ENCODE data around the gene PKIG.

PKIG gene

DNA sequence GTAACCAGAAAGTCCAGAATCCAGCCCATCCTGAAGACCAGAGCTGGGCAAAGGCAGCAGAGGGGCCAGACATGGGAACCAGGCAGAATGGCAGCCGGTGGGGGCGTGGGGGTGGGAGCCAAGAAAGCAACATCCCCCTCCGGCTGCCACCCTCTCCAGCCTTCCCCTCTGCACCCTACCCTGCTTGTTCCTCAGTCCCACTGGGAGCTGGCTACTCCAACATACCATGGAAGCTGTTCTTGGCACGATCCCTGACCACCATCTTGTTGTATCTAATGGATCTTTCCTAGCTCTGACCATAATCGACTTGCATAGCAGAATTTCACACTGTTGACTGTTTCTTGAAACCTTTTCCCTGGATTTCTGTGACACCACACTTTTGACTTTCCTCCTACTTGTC lies 38.9 kb downstream of the PKIG start:
- no peak for DNase-seq

DNA sequence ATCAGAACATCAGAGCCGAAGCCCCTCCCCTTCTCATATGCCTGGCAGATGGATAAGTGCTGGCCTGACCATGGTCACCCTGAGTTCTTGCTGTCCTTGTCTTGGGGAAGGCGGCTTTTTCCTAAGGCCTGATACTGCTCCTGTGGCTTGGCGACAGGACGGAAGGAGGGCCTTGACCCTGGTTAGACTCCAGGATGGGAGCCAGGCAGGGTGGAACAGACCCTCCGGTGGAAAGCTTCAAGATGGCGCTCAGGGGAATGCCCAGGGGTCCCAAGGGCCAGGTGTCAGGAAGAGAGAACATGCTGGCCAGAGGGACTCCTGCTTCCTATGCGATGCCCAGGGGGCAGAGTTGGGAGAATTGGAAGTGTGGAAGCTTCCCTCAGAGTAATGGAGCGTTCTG lies 39.6 kb downstream of the PKIG start:
- no peak for DNase-seq

DNA sequence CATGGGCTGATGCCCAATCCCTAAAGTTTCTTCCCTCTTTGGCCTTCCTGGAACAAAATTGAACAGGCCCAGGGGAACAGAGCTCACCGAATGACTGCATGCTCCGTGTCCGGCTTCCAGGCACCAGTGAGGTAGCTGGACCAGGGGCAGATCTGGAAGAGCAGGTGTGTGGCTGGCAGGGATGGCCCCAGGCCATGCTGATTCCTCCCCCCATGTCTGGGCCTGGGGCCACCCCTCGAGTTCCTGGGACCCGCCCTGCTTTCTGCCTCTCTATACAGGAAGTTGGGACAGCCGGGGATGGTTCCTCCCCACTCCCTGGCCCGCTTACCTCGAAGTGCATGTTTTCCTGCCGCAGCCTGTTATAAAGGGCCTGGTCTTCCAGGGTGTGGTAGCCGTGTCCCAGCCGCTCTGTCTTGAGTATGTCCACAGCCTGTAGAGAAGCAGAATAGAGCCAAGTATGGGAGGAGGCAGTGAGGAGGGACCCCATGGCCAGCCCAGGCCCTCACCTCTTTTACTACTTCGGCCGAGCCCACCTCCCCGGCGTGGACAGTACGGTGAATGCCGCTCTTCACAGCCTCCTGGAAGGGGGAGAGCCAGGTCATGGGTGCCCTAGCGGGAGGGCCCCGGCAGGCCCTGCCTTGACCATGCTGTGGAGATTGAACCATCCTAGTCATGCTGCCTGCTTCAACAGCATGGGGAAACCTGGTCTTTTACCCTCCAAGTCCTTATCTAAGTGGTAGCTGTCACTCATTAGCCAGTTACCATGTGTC lies 40.3 kb downstream of the PKIG start:
- no peak for DNase-seq

DNA sequence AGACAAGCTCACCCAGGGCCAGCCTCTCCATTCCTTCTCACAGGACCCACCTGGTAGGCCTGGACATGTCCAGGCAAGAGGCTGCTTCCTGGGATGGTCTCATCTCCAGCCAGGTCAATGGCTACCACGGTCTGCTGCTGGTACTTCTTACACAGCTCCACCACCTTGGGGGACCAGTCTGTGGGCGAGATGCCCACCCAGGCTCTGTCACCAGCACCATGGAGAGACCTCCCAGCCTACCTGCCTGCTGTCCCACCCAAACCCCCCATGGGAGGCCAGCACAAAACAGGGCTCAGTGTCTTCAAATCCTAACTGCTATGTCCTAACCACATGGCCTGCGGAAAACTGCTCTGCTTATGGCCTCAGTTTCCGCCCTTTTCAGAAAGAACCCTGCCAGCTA lies 41.8 kb downstream of the PKIG start:
- no peak for DNase-seq

GRCh38 chr20:44624743-44625271 lies 42.4 kb downstream of the PKIG start:
- no peak for DNase-seq

DNA sequence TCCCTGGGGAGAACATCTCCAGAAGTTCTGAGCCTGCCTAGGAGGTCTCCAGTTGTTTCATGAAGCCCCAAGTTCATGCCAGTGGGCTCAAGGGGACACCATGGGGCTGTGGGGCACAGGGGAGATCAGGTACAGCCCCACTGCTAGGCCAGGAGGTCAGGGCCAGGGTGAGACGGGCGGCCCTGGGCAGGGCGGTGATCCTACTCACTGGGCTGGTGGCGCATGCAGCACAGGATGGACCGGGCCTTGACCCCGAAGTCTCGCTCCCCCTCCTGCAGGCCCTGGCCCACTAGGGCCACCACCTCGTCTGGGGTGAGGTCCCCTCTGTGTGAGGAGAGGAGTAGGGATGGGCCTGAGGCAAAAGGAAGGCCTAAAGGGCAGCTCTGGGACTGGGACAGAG lies 43.0 kb downstream of the PKIG start:
- DNase-seq = no peak

DNA sequence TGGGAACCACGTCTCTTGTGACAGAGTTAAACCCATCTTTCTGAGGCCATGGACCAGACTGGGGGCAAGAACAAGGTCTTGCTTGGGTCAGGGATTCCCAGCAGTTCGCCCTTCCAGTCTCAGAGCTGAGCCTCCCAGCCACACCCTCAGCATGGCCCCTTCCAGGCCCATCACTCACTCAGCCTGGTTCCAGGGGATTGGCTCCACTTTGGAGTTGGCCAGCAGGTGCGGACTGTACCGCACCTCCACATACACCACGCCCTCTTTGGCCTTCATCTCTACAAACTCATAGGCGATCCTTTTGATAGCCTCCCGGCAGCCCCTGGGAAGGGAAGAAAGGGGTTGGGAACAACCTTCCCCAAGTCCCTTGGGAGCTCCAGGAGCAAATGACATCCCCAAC lies 43.9 kb downstream of the PKIG start:
- DNase-seq = no peak

GRCh38 chr20:44627364-44628010 lies 45.1 kb downstream of the PKIG start:
- no peak for DNase-seq

DNA sequence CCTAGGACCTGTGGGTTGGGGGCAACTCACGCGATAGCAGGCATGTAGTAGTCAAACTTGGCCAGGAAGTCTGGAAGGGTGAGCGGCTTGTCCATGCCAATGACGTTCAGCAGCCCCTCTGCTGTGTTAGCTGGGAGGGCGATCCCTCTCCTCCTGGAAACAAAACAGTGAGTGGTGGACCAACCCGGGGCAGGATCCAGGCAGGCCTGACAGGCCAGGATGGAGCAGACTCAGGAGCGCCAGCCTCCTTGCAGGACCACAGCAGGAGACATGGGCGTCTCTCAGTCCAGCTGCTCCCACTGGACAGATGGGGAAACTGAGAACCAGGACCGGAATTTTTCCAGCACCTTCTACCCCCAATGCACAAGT lies 46.6 kb downstream of the PKIG start:
- no peak for DNase-seq

DNA sequence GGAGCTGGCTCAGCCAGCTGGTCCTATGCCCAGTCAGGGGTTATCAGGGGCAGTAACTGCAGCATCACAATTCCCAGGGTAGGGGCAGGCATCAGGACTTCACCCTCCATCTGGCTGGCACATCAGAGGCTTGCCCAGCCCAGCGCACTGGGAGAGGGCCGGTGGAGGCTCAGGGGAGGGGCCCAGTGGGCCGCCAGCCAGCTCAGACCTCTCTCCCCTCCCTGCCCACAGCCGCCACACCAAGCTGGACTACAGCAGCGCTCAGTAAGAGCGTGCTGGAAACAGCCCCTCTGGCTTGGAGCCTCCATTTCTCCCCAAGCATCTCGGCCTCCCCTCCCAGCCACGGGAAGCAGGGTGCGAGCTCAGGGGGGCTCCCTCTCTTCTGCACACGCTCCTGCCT lies 47.2 kb downstream of the PKIG start:
- DNase-seq = no peak

GRCh38 chr20:44630297-44630696 lies 47.9 kb downstream of the PKIG start:
- DNase-seq = no peak

DNA sequence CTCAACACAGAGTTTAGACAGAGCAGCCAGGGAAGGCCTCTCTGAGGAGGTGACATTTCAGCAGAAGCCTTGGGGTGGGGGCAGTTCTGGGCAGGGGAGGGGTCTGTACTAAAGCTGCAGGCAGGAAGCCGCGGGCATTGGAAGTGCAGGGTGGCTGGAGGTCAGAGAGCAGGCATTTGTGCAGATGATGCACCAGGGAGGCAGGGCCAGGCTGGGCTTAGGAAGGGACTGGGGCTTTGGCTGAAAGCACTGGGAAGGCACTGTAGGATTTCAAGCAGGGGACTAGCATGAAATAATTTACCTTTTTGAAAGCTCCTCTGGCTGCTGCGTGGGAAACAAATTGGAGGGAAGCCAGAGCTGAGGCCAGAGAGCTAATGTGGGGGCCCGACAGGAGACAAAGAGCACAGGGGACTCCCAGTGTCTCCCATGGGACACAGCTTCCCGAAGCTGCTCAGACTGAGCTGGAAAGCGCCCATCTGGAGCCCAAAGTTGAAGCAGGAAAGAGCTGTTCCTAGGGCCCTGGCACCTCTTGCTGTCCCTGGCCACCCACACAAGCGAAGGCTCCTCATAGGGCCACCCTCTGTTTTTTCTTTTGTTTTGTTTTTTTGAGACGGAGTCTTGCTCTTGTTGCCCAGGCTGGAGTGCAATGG lies 49.8 kb downstream of the PKIG start:
- DNase-seq = no peak

DNA sequence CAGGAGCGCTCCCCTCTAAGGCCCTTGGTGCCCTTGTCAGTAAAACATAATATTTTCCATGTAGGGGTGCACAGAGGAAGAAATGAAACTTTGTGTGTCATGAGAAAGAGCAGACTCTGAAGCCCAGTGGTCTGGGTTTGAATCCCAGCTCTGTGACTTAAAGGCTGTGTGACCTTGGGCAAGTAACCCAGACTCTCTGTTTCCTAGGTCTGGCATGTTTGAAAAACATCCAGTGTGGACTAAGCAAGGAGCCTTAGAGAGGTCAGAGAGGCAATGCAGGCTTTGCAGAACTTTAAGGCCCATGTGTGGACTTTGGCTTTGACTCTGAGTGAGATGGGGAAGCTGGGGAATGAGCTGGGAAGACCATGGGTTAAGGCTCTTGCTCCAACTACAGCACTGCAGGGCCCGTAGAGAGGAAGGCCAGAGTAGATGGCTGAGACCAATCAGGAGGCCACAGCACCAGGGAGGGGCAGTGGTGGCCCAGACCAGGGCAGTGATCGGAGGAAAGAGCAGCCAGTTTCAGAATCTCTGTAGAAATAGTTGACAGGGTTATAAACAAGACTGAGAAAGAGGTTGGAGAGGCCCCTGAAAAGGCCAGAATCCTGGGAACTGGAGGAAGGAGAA lies 50.9 kb downstream of the PKIG start:
- DNase-seq = no peak

GRCh38 chr20:44633872-44634600 lies 51.7 kb downstream of the PKIG start:
- no peak for DNase-seq

- DNase-seq = no peak
These were observed 53.5 kb downstream of the PKIG start for GRCh38 chr20:44635877-44636276.

DNA sequence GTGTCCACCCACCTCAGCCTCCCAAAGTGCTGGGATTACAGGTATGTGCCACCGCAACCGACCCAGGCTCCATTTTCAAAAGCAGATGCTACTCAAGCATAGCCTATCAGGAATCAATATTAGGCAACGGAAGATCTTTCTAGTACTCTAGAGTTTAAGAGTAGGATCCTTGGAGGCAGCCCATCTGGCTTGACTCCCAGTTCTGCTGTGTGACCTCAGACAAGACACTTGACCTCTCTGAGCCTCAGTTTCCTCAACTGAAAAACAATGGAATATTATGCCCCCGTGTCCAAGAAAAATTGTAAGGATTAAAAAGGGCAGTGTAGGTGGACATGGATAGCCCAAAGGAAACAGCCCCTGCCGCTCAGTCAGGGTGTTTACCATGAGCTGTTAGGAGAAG lies 54.7 kb downstream of the PKIG start:
- no peak for DNase-seq

- no peak for DNase-seq
These were observed 55.4 kb downstream of the PKIG start for GRCh38 chr20:44637522-44638372.

GRCh38 chr20:44640522-44640921 lies 58.1 kb downstream of the PKIG start:
- no peak for DNase-seq

DNA sequence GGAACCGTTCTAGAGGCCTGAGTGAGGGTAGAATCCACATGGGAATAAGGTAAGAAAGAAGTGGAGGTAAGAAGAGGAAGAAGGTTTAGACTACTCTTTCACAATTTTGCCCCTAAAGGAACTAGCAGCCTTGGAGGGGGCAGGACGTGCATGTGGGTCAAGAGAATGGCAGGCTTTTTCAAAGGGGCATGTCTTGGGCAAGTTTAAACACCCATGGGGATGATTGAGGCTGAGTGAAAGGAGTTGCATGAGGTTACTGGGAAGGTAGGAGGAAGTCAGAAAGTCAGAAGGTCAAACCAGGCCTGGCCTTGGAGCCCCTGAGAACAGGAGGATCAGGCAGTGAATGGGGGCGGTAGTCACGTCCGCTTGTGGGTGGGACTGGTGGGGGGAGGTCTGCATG lies 58.9 kb downstream of the PKIG start:
- DNase-seq = no peak

DNA sequence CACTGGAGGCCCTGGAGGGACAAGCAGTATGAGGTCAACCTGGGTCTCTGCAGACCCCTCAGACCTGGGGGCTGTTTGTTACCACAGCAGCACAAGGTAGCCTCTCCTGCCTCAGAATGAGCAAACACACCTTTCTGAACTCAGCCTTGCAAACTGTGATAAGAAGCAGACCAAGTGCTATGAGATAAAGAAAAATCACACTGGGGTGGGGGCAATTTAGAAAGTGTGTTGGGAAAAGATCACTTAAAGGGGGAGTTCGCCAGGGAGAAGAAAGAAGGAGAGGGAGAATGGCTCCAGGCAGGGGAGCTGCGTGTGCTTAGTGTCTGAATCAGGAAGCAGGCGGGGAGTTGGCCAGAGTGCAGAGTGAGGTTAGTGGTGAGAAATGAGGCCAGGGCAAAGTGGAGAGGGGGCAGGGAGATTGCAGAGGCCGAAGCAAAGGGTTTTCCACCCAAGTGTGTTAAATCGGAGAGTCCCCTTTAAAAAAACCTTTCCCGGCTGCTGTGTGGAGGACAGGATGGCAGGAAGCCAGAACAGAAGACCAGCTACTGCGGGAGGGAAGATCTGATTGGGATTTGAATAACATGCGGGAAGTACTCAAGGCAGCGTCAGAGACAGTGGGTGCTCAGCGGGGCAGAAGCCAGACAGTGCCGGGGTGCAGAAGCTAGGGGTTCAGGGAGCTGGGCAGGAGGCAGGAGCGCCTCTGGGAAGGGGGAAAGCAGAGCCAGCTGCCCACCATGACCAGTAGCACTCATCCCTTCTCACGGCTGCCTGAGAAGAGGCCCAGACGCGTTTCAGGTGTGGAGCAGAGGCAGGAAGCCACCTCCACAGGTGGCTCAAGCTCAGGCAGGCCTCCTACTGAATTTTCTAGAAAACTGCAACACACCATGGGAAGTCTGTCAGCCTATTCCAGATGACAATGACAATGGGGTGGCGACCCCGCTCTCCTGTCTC lies 60.1 kb downstream of the PKIG start:
- DNase-seq = peak; percentile 48

DNA sequence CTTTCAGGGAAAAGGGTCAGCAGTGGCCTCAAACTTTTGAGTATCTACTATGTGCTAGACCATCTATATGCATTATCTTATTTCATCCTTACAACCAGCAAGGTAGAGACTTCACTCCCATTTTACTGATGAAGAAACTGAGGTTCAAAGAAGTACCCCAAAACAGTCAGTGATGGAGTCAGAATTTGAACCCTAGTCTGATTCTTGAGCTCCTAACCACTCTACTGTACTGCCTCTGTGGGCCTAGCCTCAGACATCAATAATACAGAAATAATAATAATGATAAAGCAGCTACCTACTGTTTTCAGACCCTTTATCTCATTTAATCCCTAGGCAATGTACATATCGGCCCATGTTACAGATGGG lies 60.8 kb downstream of the PKIG start:
- no peak for DNase-seq
